ENCODE results near the gene SHPK.

The SHPK gene

GRCh38 chr17:3679531-3680126, 43.6 kb upstream of the SHPK start:
- no peak for DNase-seq (ENCODE audit: low read depth)
- H3K4me3 ChIP-seq (ENCODE audit: low read length), result no peak overlapping the region
- TF ChIP-seq, protein P1, sequence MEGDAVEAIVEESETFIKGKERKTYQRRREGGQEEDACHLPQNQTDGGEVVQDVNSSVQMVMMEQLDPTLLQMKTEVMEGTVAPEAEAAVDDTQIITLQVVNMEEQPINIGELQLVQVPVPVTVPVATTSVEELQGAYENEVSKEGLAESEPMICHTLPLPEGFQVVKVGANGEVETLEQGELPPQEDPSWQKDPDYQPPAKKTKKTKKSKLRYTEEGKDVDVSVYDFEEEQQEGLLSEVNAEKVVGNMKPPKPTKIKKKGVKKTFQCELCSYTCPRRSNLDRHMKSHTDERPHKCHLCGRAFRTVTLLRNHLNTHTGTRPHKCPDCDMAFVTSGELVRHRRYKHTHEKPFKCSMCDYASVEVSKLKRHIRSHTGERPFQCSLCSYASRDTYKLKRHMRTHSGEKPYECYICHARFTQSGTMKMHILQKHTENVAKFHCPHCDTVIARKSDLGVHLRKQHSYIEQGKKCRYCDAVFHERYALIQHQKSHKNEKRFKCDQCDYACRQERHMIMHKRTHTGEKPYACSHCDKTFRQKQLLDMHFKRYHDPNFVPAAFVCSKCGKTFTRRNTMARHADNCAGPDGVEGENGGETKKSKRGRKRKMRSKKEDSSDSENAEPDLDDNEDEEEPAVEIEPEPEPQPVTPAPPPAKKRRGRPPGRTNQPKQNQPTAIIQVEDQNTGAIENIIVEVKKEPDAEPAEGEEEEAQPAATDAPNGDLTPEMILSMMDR (conservative IDR thresholded peaks at IDR 0.05; ENCODE audit: low read depth, low read length), result no peak

DNA sequence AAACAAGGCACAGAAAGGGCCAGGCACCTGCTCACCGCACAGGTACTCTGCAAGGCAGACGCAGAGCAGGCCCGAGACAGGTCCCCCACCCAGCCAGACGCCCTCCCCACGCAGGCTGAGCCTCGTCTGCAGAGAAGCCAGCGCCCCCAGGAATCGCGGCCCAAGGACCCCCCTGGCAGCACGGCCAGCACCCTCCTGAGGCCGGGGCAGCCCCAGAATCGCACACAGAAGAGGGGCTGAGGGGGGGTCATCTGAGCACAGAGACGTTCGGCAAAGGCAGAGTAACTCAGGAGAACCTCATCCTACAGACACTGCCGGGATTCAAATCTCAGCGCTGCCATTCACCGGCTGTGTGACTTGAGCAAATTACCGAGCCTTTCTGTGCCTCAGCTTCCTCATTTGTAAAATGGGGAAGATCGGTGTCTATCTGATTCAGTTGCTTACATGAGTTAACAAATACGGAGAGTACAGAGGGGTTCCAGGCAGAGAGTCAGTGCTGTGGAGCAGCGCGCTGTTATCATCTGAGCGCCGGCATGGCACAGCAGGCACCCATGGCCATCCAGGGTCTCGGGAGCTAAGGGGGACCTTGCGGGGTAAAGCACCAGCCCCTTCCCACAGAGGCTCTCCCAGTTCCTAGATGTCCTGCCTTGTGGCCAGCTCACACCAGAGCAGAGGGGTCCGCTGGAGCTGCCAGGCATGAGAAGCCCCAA, 42.9 kb upstream of the SHPK start:
- DNase-seq (ENCODE audit: low read depth), result no peak
- no peak overlapping the region for H3K4me3 ChIP-seq (ENCODE audit: low read length)
- TF ChIP-seq, protein P1 (conservative IDR thresholded peaks at IDR 0.05; ENCODE audit: low read depth, low read length), result no peak

DNA sequence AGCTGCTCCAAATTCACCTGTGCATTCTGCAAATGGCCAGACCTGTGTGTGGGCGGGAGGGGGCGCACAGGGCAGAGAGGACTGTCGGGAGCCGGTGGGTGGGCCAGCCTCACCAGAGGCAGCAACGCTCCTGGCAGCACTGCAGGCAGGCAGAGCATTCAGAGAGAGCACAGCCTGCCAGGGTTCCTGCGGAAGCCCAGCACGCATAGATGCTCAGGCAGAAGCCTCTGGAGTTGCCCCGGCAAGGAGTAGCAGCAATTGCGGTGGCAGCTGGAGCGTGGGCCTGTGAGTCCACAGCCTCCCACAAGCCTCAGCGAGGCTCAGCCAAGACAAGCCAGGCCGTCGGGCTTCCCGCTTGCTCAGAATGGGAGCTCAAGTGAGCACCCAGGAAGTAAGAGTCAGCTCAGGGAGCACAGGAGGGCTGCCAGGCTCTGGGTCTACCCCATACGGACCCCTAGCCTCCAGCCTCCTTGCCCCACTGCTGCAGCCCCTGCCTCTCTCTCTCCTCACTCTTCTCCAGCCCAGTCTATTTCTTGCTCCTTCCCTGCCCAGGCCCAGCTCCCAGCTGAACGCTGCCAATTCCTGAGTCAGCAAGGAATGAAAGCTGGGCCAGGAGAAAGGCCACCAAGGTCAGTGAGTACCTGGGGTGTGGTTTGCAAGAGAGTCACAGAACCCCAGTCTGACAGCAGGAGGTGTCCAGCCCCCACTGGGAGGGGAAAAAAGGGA, 42.2 kb upstream of the SHPK start:
- no peak for DNase-seq (ENCODE audit: low read depth)
- H3K4me3 ChIP-seq (ENCODE audit: low read length), result no peak overlapping the region
- TF ChIP-seq, protein P1 (conservative IDR thresholded peaks at IDR 0.05; ENCODE audit: low read depth, low read length), result no peak

GRCh38 chr17:3675886-3676285, 39.8 kb upstream of the SHPK start:
- TF ChIP-seq, protein P1 (conservative IDR thresholded peaks at IDR 0.05; ENCODE audit: low read depth, low read length), result no peak
- DNase-seq (ENCODE audit: low read depth), result no peak
- H3K4me3 ChIP-seq (ENCODE audit: low read length), result no peak overlapping the region

DNA sequence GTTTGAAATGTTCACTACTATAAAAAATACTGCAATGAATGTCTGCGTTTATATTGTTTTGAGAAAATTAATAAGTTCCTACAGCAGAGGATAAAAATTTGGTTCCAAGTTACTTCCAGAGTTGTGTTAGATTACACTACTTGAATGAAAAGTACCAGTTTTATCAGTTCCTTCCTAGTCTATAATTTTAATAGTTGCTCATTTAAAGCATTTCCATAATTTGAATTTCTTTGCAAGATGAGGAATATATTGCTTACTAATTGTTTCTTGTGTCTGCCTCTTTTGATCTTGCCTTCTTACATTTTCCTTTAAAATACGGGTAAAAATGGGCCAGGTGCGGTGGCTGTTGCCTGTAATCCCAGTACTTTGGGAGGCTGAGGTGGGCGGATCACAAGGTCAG, 36.5 kb upstream of the SHPK start:
- no peak for DNase-seq (ENCODE audit: low read depth)
- no peak overlapping the region for H3K4me3 ChIP-seq (ENCODE audit: low read length)
- TF ChIP-seq, protein P1 (conservative IDR thresholded peaks at IDR 0.05; ENCODE audit: low read depth, low read length), result no peak

GRCh38 chr17:3669548-3669947, 33.5 kb upstream of the SHPK start:
- peak overlapping the region; percentile 94 for H3K4me3 ChIP-seq (ENCODE audit: low read length)
- DNase-seq (ENCODE audit: low read depth), result no peak
- TF ChIP-seq, protein P1 (conservative IDR thresholded peaks at IDR 0.05; ENCODE audit: low read depth, low read length), result no peak

DNA sequence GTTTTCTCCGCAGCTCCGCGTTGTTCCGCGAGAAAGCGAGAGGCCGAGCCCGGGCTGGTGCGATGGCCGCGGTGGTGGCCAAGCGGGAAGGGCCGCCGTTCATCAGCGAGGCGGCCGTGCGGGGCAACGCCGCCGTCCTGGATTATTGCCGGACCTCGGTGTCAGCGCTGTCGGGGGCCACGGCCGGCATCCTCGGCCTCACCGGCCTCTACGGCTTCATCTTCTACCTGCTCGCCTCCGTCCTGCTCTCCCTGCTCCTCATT, 33.0 kb upstream of the SHPK start:
- TF ChIP-seq, protein P1 (conservative IDR thresholded peaks at IDR 0.05; ENCODE audit: low read depth, low read length), result no peak
- no peak for DNase-seq (ENCODE audit: low read depth)
- peak overlapping the region; percentile 94 for H3K4me3 ChIP-seq (ENCODE audit: low read length)
